OCI-LY7 (cell line): ENCODE measurements around the gene NKX2-8. TPM values are rescaled to one million over a fixed set of nuclear protein-coding genes. Genes with fewer than 3 reads are reported as not detected.

ENCODE experiments used
- Bru-seq: library from RNA; stranded (reverse); fragments of 400-500 nt; gene quantifications from one replicate; lab custom pipeline; 2021; lab: Mats Ljungman, UMichigan
- BruChase-seq, 2 experiments: library from RNA; stranded (reverse); fragments of 400-500 nt; gene quantifications; one replicate each; lab custom pipeline; 2021; lab: Mats Ljungman, UMichigan
- BruUV-seq: library from RNA; stranded (reverse); fragments of 400-500 nt; replicated peaks from 2 replicates; lab custom pipeline; 2021; lab: Mats Ljungman, UMichigan
- CTCF ChIA-PET: fragments of 300-600 bp; sonication (Branson Sonifier 250); formaldehyde crosslinking; loops from one replicate; lab custom pipeline; 2022; ENCODE audit warnings: antibody characterized with exemption; ENCODE audit not compliant: unreplicated experiment; lab: Charles Lee
- POLR2A ChIA-PET: fragments of 300-600 bp; sonication (Branson Sonifier 250); formaldehyde crosslinking; loops from one replicate; lab custom pipeline; 2022; ENCODE audit warnings: antibody characterized with exemption; lab: Charles Lee
- DNase-seq: peaks from one replicate; pipeline ENCODE4 v3.0.0-alpha.2; 2015; ENCODE audit warnings: low spot score
- H2AFZ ChIP-seq: fragments of 200-600 bp; sonication (generic), shearing (Covaris generic); 2 replicates; pipeline ENCODE4 v1.6.1; 2014; ENCODE audit warnings: mild to moderate bottlenecking, antibody characterized with exemption, low read length, moderate library complexity
- H3K27ac ChIP-seq: fragments of 200-600 bp; sonication (generic); 2 replicates; pipeline ENCODE4 v1.5.1; 2014; ENCODE audit warnings: mixed run types, low read depth, mild to moderate bottlenecking, moderate library complexity, low read length, inconsistent platforms; ENCODE audit not compliant: poor library complexity, severe bottlenecking
- H3K36me3 ChIP-seq: fragments of 200-600 bp; sonication (generic); 2 replicates; pipeline ENCODE4 v1.6.1; 2014; ENCODE audit warnings: mild to moderate bottlenecking, antibody characterized with exemption, low read length, moderate library complexity, mixed read lengths; ENCODE audit not compliant: insufficient read depth
- H3K4me1 ChIP-seq: fragments of 200-600 bp; sonication (generic); 2 replicates; pipeline ENCODE4 v1.5.1; 2014; ENCODE audit warnings: mild to moderate bottlenecking, low read length; ENCODE audit not compliant: insufficient read depth, poor library complexity, severe bottlenecking
- H3K4me2 ChIP-seq: fragments of 200-600 bp; sonication (generic); 2 replicates; pipeline ENCODE4 v1.6.1; 2014; ENCODE audit warnings: mild to moderate bottlenecking, low read length
- H3K4me3 ChIP-seq: fragments of 200-600 bp; sonication (generic); 2 replicates; pipeline ENCODE4 v1.5.1; 2014; ENCODE audit warnings: mild to moderate bottlenecking, low read depth, low read length; ENCODE audit not compliant: poor library complexity, severe bottlenecking
- H3K79me2 ChIP-seq: fragments of 200-600 bp; sonication (generic); 2 replicates; pipeline ENCODE4 v1.6.1; 2016; ENCODE audit warnings: low read depth, mild to moderate bottlenecking, low read length, moderate library complexity, mixed read lengths; ENCODE audit not compliant: insufficient read depth
- H3K9me2 ChIP-seq: fragments of 200-600 bp; sonication (generic); 2 replicates; pipeline ENCODE4 v1.6.1; 2016; ENCODE audit warnings: mild to moderate bottlenecking, low read length, mixed read lengths; ENCODE audit not compliant: insufficient read depth
- H3K9me3 ChIP-seq: fragments of 200-600 bp; sonication (generic); 2 replicates; pipeline ENCODE4 v1.6.1; 2014; ENCODE audit warnings: mild to moderate bottlenecking, mixed run types, low read length, mixed read lengths
- H4K20me1 ChIP-seq: fragments of 200-600 bp; sonication (generic); 2 replicates; pipeline ENCODE4 v1.6.1; 2014; ENCODE audit warnings: mild to moderate bottlenecking, antibody characterized with exemption, low read length, moderate library complexity, mixed read lengths; ENCODE audit not compliant: insufficient read depth
- EZH2phosphoT487 ChIP-seq: fragments of 200-600 bp; sonication (generic); IDR thresholded peaks from 2 replicates; pipeline ENCODE4 v1.6.1; 2018; ENCODE audit warnings: low read depth, borderline replicate concordance, mild to moderate bottlenecking, mixed run types, antibody characterized with exemption, low read length, moderate library complexity, mixed read lengths
- intact Hi-C: fragments of 100-400 bp; cut with micrococcal nuclease; formaldehyde crosslinking; loops from one replicate; pipeline ENCODE4 v1.10.0; 2022; ENCODE audit not compliant: unreplicated experiment
- long read RNA-seq: library from polyadenylated mRNA; stranded (forward); transcript quantifications from one replicate; pipeline ENCODE4 v2.0.0, GENCODE V29; 2022
- total RNA-seq, 2 experiments: library from RNA; depleted of rRNA in 1 of 2; stranded (reverse); fragments of >200 nt in 1 of 2; shearing (Covaris generic) in 1 of 2; gene quantifications; 2 replicates each; pipeline ENCODE4 v1.2.3, GENCODE V29; 2014 to 2022
- TF ChIP-seq, protein P1 (sequence below): fragments of 200-600 bp; sonication (generic); conservative IDR thresholded peaks from 2 replicates; pipeline ENCODE4 v1.5.1; 2014; ENCODE audit warnings: mild to moderate bottlenecking, antibody characterized with exemption, low read length, moderate library complexity, mixed read lengths

NKX2-8 gene
- total RNA-seq (2014; rRNA removed; shearing (Covaris generic)) (not detected in 2 replicates), total RNA-seq (2022) (not detected in 2 replicates), Bru-seq, nascent RNA (not detected), BruChase-seq, experiment 1, labeled RNA remaining after a 6-hour chase (not detected), BruChase-seq, experiment 2, labeled RNA remaining after a 2-hour chase (not detected)
- long read RNA-seq: 0 reads

DNA sequence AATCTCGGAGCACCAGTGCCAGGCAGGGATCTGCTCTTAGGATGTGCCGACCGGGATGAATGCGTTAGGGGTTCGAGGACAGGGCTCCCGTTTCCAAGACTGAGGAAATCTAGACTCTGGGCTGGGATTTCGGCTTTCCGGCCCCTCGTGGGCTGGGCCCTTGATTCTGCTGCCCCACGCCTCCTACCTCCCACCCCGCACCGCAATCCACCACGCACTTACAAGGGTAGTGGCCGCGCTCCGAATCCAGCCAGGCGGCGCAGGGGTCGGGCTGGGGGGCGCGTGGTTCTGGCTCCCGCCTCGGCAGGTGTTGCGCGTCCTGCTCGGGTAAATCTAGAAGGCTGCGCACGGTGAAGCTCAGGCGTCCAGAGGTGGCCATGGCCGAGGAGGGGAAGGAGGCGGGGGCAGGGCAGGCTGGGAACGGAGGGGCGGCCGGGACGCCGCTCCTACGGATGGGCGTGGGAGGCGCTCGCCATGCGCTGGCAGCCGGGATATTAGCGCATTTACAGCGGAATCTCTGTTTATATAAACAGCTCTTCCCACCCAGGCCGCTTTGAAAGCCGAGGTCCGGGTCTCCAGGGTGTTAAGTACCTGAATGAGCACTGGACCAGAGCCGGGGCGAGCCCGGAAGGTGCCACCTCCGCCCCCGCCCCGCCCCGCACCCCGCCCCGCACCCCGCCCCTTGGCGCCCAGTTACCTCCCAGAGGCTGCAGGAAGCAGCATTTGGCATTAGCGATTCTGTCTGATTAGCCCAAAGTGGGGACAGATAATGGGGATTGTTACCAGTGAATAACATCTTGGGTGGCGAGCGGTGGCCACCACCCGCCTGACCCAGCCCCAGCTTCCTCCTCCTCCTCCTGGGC is at the start of gene NKX2-8:
Gene NKX2-8, minus strand, starts transcription at position 604 of the 863 bp plus-strand sequence. Its CDS starts 225 bp downstream, at position 379.
- no peak for TF ChIP-seq EZH2phosphoT487
- TF ChIP-seq, protein P1, sequence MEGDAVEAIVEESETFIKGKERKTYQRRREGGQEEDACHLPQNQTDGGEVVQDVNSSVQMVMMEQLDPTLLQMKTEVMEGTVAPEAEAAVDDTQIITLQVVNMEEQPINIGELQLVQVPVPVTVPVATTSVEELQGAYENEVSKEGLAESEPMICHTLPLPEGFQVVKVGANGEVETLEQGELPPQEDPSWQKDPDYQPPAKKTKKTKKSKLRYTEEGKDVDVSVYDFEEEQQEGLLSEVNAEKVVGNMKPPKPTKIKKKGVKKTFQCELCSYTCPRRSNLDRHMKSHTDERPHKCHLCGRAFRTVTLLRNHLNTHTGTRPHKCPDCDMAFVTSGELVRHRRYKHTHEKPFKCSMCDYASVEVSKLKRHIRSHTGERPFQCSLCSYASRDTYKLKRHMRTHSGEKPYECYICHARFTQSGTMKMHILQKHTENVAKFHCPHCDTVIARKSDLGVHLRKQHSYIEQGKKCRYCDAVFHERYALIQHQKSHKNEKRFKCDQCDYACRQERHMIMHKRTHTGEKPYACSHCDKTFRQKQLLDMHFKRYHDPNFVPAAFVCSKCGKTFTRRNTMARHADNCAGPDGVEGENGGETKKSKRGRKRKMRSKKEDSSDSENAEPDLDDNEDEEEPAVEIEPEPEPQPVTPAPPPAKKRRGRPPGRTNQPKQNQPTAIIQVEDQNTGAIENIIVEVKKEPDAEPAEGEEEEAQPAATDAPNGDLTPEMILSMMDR: no peak
- Histone ChIP-seq H3K79me2 (no peaks in the 10 kb centered on the region), H3K9me3 (no peaks in the 10 kb centered on the region), H3K36me3 (no peaks in the 10 kb centered on the region), H3K4me1 (no peaks in the 10 kb centered on the region), H3K27ac (no peak within 1 kb of the TSS), H4K20me1 (no peaks in the 10 kb centered on the region), H2AFZ (no peak within 1 kb of the TSS), H3K9me2 (no peaks in the 10 kb centered on the region), H3K4me2 (no peak within 1 kb of the TSS), H3K4me3 (no peak within 1 kb of the TSS)
- CTCF ChIA-PET: no interaction called here
- BruUV-seq: no TSS peak
- intact Hi-C loops: no loop called here
- POLR2A ChIA-PET: no interaction called here
- no peak for DNase-seq

DNA sequence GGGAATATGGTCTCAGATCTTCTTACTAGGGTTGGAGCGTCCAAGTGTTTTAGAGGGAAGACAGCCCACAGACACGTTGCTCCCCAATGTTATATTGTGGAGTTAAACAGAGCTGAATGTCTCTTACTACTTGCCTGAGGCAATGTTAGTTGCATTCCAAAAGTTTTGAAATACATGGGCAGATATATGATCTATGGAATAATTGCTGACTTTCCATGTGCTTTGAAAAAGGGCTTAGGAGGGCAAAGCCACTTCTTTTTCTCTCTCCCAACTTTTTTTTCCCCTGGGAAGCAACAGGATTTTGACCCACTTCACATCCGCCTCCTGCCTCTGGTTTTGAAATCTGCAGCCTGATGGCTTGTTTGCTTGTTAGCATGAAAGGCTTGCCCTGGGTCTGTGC is 45.6 kb upstream of the NKX2-8 start:
- Histone ChIP-seq H3K4me1 (no peaks in the 10 kb centered on the region), H3K9me2 (no peaks in the 10 kb centered on the region), H3K79me2 (no peaks in the 10 kb centered on the region), H3K27ac (no peak overlapping the region), H3K4me2 (no peak overlapping the region), H3K9me3 (no peaks in the 10 kb centered on the region), H2AFZ (no peak overlapping the region), H3K4me3 (no peak overlapping the region), H4K20me1 (no peaks in the 10 kb centered on the region), H3K36me3 (no peaks in the 10 kb centered on the region)
- ChIA-PET POLR2A (interaction anchor here (0.7 kb wide), 1 partner anchor 1247 kb away, joined by 3 read pairs; no protein-coding TSS in a partner anchor), CTCF (no interaction called here)
- no TSS peak for BruUV-seq
- TF ChIP-seq, protein P1: no peak
- TF ChIP-seq EZH2phosphoT487: no peak
- intact Hi-C loops: no loop called here
- no peak for DNase-seq
